CMK (cell line): ENCODE results near the gene CPXM2.

Experiments
- DNase-seq: peaks from one replicate; pipeline ENCODE4 v3.0.0-alpha.2; 2010; ENCODE audit warnings: low read depth

Gene CPXM2

GRCh38 chr10:123771877-123772644 is 119.5 kb downstream of the CPXM2 start:
- peak; percentile 29 for DNase-seq

GRCh38 chr10:123769647-123770046 is 122.0 kb downstream of the CPXM2 start:
- no peak for DNase-seq

GRCh38 chr10:123766761-123767160 is 124.8 kb downstream of the CPXM2 start:
- DNase-seq: no peak

- DNase-seq: no peak
Measured at GRCh38 chr10:123766012-123766411, 125.6 kb downstream of the CPXM2 start.

DNA sequence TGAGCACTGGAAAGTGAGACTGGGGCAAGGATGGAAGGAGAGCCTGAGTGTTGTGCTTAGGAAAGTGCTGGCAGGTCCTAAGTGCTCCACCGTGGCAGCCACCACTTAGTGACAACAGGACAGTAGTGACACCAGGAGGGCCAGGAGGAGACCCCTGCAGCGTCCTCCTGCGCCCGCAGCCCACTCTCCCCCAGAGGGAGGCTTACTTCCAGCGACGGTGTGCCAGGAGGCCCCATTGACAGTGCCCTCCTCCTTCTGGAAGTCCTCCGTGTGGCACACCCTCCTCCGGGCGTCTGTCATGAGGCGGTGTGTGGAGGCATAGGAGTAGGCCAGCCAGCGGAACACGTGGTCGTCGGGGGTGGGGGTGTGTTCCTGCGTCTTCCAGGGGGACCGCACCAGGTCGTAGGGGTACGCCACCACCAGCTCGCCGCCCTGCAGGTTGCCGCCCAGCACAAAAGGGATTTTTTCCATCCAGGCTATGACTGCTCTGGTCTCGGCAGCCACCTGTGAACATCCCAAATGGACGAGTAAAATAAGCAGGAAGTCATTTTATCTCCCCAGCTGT is 129.9 kb downstream of the CPXM2 start:
- no peak for DNase-seq

GRCh38 chr10:123761038-123761428 is 130.6 kb downstream of the CPXM2 start:
- DNase-seq: no peak

GRCh38 chr10:123760356-123761037 is 131.1 kb downstream of the CPXM2 start:
- DNase-seq: no peak

GRCh38 chr10:123759501-123760031 is 132.0 kb downstream of the CPXM2 start:
- no peak for DNase-seq

- DNase-seq: no peak
Measured at GRCh38 chr10:123759041-123759440, 132.6 kb downstream of the CPXM2 start.

DNA sequence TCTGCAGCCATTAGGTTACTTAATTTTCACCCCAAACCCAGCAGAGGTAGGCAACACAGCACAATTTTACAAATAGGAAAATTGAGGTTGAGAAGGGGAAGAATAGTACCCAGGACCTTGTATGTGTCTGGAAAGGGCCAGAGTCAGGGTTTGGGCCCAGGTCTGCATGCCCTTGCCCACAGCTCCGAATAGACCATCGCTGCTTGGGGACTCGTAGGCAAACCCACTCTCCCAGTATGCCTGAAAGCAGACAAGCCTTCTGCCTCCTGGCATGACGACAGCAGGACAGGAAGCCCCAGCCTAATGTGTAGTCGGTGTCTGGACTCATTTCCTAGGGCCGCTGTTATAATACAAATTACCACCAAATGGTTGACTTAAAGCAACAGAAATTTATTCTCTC is 133.8 kb downstream of the CPXM2 start:
- no peak for DNase-seq

- no peak for DNase-seq
Measured at GRCh38 chr10:123755061-123755460, 136.5 kb downstream of the CPXM2 start.

GRCh38 chr10:123754123-123754522 is 137.5 kb downstream of the CPXM2 start:
- no peak for DNase-seq

DNA sequence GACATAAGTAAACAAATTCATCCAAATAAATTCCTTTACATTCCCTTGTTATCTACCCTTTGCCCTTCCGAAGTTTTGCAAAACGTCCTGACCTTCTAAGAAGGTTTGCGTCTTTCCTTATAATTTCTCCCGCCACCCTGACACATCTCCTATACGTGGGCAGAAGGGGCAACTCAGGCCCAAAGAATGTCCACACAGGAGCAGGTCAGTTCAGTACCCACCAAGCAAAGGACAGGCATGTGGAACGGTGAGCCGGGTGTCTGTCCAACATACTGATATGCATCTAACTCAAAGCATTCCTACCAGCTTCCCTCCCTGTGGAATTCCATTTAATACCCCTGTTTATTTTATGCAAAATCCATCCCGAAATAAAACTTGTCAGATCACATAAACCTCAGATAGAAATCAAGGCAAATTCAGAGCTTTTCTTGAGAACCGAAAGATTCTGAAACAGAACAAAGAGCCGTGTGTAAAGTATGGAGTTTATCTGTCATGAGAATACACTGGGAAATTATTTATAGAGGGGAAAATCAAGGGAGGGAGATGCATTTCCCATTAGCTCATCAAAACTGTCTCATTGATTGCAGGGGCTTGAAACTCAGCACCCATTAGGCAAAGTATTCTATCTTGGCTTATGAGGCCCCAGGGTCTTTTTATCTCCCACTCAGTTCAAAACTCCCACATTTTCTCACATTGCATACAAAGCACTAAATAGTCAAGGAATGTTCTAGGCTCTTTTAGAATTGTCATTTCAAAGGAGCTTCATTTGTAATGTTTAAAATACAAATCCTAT is 140.1 kb downstream of the CPXM2 start:
- no peak for DNase-seq

- DNase-seq: no peak
Measured at GRCh38 chr10:123750901-123751300, 140.7 kb downstream of the CPXM2 start.

DNA sequence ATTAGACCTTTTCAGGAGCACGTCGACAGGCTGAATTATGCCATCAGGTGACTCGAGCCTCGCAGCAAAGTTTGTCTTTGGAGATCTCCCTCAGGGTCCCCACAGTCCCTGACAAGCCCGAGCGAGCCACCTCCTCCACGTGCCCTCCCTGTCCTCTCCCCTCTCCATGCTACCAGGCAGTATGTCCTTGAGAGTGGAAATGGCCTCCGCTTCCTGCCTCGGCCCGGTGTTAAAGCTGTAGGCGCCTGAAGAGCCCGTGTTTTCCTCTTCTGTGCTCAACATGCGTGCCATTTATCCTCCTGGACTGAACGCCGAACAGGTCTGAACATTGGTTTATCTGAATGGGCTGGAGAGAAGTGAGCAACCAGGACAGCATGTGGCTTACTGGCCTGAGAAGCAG is 142.9 kb downstream of the CPXM2 start:
- DNase-seq: no peak

DNA sequence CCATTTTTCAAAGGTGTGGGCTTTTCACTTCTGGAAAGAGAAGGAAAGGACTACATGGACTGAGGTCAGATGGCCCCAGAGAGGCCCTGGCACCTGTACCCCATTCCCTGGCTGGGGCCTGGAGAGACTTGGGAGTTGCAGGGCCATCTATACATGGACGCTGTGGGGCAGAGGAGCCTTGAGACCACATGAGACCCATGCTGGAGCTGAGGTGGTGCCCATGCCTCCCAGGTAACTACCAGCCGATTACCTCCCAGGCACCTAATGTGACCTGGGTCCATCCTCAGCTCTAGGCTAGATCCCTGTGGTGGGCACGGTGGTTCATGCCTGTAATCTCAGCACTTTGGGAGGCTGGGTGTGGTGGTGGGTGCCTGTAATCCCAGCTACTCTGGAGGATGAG is 144.2 kb downstream of the CPXM2 start:
- no peak for DNase-seq

DNA sequence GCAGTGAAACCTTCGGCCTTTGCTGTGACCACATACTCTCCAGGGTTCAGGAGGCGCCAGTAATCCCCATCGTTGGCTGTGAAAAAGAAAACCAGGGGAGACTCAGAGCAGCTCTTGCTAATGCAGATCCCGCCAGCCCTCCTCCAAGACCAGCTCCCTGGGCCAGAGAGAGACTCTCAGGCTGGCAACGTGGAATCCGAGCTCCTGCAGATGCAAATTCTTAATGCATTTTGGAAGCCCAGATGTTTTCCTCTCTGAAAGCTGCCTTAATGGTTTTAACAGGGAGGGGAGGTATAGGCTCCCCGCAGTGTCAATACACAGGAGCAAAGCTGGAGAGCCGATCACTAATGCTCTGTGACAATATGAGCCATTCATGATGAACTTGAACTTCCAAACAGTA is 144.7 kb downstream of the CPXM2 start:
- DNase-seq: no peak

- no peak for DNase-seq
Measured at GRCh38 chr10:123746520-123746919, 145.1 kb downstream of the CPXM2 start.

- DNase-seq: no peak
Measured at GRCh38 chr10:123746061-123746460, 145.5 kb downstream of the CPXM2 start.

GRCh38 chr10:123744224-123744536 is 147.4 kb downstream of the CPXM2 start:
- DNase-seq: no peak

GRCh38 chr10:123743441-123744223 is 148.0 kb downstream of the CPXM2 start:
- DNase-seq: no peak
